Pancreas (tissue), 10 donors: ENCODE results near the gene USP38. TPM values are rescaled to one million over a fixed set of nuclear protein-coding genes. Genes with fewer than 3 reads are reported as not detected.

Source experiments
- ATAC-seq, 4 donors: fragments of 200-7000 bp; cut with Tn5 transposase; one replicate each; pipeline versions ENCODE4 v1.8.0 to v1.9.1; 2020; ENCODE audit warnings: mild to moderate bottlenecking in 4 of 4, moderate library complexity in 4 of 4
- DNase-seq, 6 donors: peaks; one replicate each; pipeline ENCODE4 v3.0.0-alpha.2; 2020
- FAIRE-seq: peaks from 2 replicates; lab custom pipeline; 2012; peaks lifted over from hg19 to GRCh38; lab: Jason Lieb, UNC
- H3K27ac ChIP-seq, 4 donors: fragments of 200-600 bp; sonication (generic); 1 replicate in 3 of 4; 2 replicates in 1 of 4; pipeline versions ENCODE4 v1.5.0 to v1.8.0; 2020
- H3K27me3 ChIP-seq, 4 donors: fragments of 200-600 bp; one replicate each; pipeline ENCODE4 v1.8.0; 2021
- H3K36me3 ChIP-seq, 3 donors: fragments of 200-600 bp; sonication (generic) in 1 of 3; one replicate each; pipeline versions ENCODE4 v1.5.0 to v1.8.0; 2020 to 2021
- H3K4me1 ChIP-seq, 3 donors: fragments of 200-600 bp; one replicate each; pipeline ENCODE4 v1.8.0; 2021
- H3K4me3 ChIP-seq, 4 donors: fragments of 200-600 bp; sonication (generic) in 2 of 4; one replicate each; pipeline versions ENCODE4 v1.5.0 to v1.8.0; 2020 to 2021
- H3K9me3 ChIP-seq, 4 donors: fragments of 200-600 bp; one replicate each; pipeline ENCODE4 v1.8.0; 2021
- WGBS, 2 donors: extraction: QIAGEN DNeasy Blood & Tissue Kit; methylation state at CpG; one replicate each; pipeline ENCODE4 v1.1.7; 2013; 5-methylcytosine and 5-hydroxymethylcytosine counted together
- intact Hi-C, 3 donors: fragments of 100-400 bp; cut with DNase I; formaldehyde crosslinking; loops; one replicate each; pipeline versions ENCODE4 v1.11.1 to v1.14.2; 2022
- polyA plus RNA-seq, 2 donors: library from polyadenylated mRNA; stranded (reverse); fragments of 200-250 nt; gene quantifications; one replicate each; pipeline ENCODE4 v1.2.3, GENCODE V29; 2013
- total RNA-seq, 6 donors: library from RNA; stranded (reverse); fragmentation: NEBNext Ultra II Directional in 4 of 6; extraction: Animal tissue kit (Norgen Biotek cat#: 25700) in 4 of 6; gene quantifications; one replicate each; pipeline versions ENCODE4 v1.2.1 to v1.2.4, GENCODE V29; 2021 to 2023
- TF ChIP-seq, protein P1 (sequence below), 4 donors: fragments of 200-600 bp; sonication (generic) in 3 of 4; IDR thresholded peaks; one replicate each; pipeline versions ENCODE4 v1.5.0 to v1.8.0; 2021; ENCODE audit warnings: antibody characterized with exemption in 4 of 4
- donor health status: healthy with polysubstance abuse.
- donor health status: DM: no; HTN: no; CAD: no; lungs with moderate emphysema.
- donor health status: DM: no; HTN: no; CAD: no.
- donor health status: control.
- donor health status: control.
- donor health status: Bipolar disorder and iron deficiency.
- donor health status: DM: yes; HTN: yes; CAD: no.
- donor health status: DM: no; HTN: no; CAD: no.
- donor health status: DM: no; HTN: no; CAD: no.
- donor health status: DM: yes; HTN: yes; CAD: no.

USP38 gene
- total and polyA plus RNA-seq, 8 donors = 2.4 to 13.6 (median 8.8) TPM

DNA sequence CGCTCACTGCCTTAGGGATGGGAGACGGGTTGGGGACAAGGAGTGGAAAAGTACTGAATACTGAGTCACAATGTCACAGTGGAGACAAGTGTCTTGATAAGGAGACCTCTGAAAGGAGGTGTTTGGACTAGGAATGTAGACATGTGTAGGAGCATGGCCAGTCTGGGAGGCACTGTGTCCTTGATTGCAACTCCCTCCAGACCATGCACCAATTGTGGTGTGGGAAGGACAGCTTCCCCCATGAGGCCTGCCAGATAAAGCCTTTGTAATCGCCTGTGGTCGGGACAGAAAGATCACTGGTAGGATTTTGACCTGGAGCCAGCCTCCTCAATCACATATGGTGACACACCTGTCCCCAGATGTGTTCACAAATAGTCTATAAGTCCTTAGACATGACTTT is 64.1 kb downstream of the USP38 start:
- H3K36me3 ChIP-seq = no peaks in the 10 kb centered on the region
- DNase-seq (no peak), FAIRE-seq (no peak), ATAC-seq (no peak)
- intact Hi-C loops = no loop called here
- no peak overlapping the region for H3K4me3 ChIP-seq
- no peaks in the 10 kb centered on the region for H3K27me3 ChIP-seq
- H3K27ac ChIP-seq = no peak overlapping the region
- TF ChIP-seq, protein P1, sequence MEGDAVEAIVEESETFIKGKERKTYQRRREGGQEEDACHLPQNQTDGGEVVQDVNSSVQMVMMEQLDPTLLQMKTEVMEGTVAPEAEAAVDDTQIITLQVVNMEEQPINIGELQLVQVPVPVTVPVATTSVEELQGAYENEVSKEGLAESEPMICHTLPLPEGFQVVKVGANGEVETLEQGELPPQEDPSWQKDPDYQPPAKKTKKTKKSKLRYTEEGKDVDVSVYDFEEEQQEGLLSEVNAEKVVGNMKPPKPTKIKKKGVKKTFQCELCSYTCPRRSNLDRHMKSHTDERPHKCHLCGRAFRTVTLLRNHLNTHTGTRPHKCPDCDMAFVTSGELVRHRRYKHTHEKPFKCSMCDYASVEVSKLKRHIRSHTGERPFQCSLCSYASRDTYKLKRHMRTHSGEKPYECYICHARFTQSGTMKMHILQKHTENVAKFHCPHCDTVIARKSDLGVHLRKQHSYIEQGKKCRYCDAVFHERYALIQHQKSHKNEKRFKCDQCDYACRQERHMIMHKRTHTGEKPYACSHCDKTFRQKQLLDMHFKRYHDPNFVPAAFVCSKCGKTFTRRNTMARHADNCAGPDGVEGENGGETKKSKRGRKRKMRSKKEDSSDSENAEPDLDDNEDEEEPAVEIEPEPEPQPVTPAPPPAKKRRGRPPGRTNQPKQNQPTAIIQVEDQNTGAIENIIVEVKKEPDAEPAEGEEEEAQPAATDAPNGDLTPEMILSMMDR (IDR thresholded peaks at IDR 0.05) = no peak
- no peaks in the 10 kb centered on the region for H3K9me3 ChIP-seq
- peaks cover 0 to 4% (median 0%) of the 10 kb centered on the region in 3 donors for H3K4me1 ChIP-seq
- 72 to 78% methylated on average over 4 of the region's 4 CpGs for whole genome bisulfite sequencing, 2 donors

DNA sequence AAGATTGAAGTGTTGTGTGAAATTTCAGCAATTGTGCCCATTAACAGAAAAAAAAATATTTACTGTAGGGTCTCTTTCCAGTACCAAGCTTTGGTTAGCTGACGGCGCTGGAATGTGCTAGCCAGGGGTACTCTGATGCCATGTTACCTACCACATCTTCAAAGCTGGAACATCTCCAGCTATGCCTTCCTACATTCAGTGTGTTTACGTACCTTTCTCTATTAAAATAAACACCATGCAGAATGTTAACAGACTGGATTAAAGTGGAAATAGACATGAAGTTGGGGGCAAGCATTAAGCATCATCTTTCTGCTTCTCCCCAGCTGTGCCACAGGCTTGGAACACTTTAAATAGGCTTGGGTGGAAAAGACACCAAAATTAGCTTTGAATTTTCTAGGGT is 65.9 kb downstream of the USP38 start:
- intact Hi-C loops = no loop called here
- H3K27me3 ChIP-seq = no peaks in the 10 kb centered on the region
- no peak overlapping the region for H3K27ac ChIP-seq
- TF ChIP-seq, protein P1 (IDR thresholded peaks at IDR 0.05) = no peak
- no peak for ATAC-seq
- no peak for FAIRE-seq
- H3K4me3 ChIP-seq = no peak overlapping the region
- H3K36me3 ChIP-seq = no peaks in the 10 kb centered on the region
- peaks cover 0 to 4% (median 0%) of the 10 kb centered on the region in 3 donors for H3K4me1 ChIP-seq
- DNase-seq = no peak
- 89% methylated on average over 3 of the region's 3 CpGs for WGBS, 2 donors
- no peaks in the 10 kb centered on the region for H3K9me3 ChIP-seq

DNA sequence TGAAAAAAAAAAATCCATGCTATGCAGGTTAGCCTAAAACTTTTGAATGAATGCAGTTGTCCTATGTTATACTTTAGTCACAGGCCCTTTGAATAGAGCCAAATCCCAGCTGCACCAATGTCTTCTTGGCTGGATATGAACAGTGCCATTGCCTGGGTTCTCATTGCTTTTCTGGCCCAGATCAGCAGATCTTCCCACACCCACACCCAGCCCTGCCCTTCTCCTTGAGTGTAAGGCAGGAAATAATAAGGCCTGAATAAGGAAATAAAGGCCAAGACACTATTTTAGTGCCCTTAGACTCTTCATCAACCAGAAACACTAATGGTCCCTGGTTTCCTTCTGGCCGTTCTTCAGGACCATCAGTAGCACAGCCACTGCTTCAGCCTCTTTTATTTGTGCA is 66.6 kb downstream of the USP38 start:
- Histone ChIP-seq H3K4me3 (no peak overlapping the region), H3K27me3 (no peaks in the 10 kb centered on the region), H3K4me1 (peaks cover 0 to 4% (median 0%) of the 10 kb centered on the region in 3 donors), H3K36me3 (no peaks in the 10 kb centered on the region), H3K9me3 (no peaks in the 10 kb centered on the region), H3K27ac (no peak overlapping the region)
- 85 to 96% methylated on average over 1 of the region's 1 CpG for WGBS, 2 donors
- intact Hi-C loops = no loop called here
- ATAC-seq (no peak), DNase-seq (no peak), FAIRE-seq (no peak)
- TF ChIP-seq, protein P1 (IDR thresholded peaks at IDR 0.05) = no peak

DNA sequence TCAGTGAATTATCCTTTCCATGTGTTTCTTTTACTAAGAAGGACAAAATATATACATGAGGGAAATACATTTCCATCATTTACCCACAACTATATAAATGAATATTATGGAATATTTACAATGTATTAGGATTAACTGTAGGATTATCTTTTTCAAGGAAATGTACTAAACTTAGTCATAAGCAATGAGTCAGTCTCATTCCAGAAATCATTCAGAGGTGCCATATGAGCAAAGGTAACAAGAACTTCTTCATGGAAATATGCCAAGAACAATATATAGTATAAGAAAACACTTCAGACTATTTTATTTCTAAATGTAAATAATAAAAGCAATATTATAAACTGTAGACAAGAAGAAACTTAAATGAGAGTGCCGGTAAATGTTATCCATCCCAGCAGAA is 67.1 kb downstream of the USP38 start:
- WGBS, 2 donors = 60 to 97% methylated on average over 1 of the region's 1 CpG
- Histone ChIP-seq H3K27ac (no peak overlapping the region), H3K36me3 (no peaks in the 10 kb centered on the region), H3K4me1 (peaks cover 0 to 1% (median 0%) of the 10 kb centered on the region in 3 donors), H3K27me3 (no peaks in the 10 kb centered on the region), H3K4me3 (no peak overlapping the region), H3K9me3 (no peaks in the 10 kb centered on the region)
- no peak for DNase-seq
- no peak for ATAC-seq
- intact Hi-C loops = no loop called here
- TF ChIP-seq, protein P1 (IDR thresholded peaks at IDR 0.05) = no peak
- no peak for FAIRE-seq

DNA sequence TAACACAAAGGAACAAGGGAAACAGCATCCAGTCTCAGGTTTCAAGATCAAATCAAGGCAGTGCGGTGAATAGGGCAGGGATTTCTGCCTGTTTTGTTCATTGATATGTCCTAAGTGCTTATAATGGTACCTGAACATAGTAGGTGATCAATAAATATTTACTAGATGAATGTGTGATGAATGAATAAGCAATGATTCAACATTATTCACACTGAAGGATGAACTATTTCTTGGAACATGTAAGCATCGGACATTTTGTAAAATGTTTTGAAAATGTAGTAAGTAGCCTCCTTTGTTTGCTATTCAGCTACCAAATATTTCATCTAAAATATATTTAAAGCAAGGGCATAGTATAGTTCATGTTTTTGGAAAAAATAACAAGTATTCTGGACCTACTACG is 67.8 kb downstream of the USP38 start:
- Histone ChIP-seq H3K4me3 (no peak overlapping the region), H3K4me1 (no peaks in the 10 kb centered on the region), H3K27me3 (no peaks in the 10 kb centered on the region), H3K9me3 (no peaks in the 10 kb centered on the region), H3K36me3 (no peaks in the 10 kb centered on the region), H3K27ac (no peak overlapping the region)
- DNase-seq (no peak), FAIRE-seq (no peak), ATAC-seq (no peak)
- intact Hi-C loops = no loop called here
- TF ChIP-seq, protein P1 (IDR thresholded peaks at IDR 0.05) = no peak
- 80 to 85% methylated on average over 3 of the region's 3 CpGs for WGBS, 2 donors
